ENCODE results near the gene HNRNPF. TPM values are rescaled to one million over a fixed set of nuclear protein-coding genes. Genes with fewer than 3 reads are reported as not detected.

The HNRNPF gene
- total RNA-seq, 6 experiments from 2014 or later, result 133 to 164 (median 159) TPM

GRCh38 chr10:43336061-43336460 lies 72.9 kb downstream of the HNRNPF start:
- Mint-ChIP-seq H3K4me1 (ENCODE audit: low read depth) (peaks cover 12% of the 10 kb centered on the region; the same call in 1 of the 2 replicates), H3K9me3 (no peaks in the 10 kb centered on the region), H3K27me3 (ENCODE audit: insufficient read depth) (peaks cover 42% of the 10 kb centered on the region), H3K27ac (no peak overlapping the region), H3K36me3 (ENCODE audit: low read depth) (no peaks in the 10 kb centered on the region), H3K4me3 (no peak overlapping the region)
- TF ChIP-seq CTCF (IDR thresholded peaks at IDR 0.05), result no peak
- DNase-seq, result no peak

Other genes with a start within 250 kb of the HNRNPF start
- not detected for gene RASGEF1A, start 142.1 kb downstream of the HNRNPF start, total RNA-seq (2021; fragmentation: NEBNext Ultra II Directional; extraction: Animal tissue kit (Norgen Biotek cat#: 25700))
- not detected for gene FXYD4, start 37.5 kb downstream of the HNRNPF start, total RNA-seq (2021; fragmentation: NEBNext Ultra II Directional; extraction: Animal tissue kit (Norgen Biotek cat#: 25700))
- gene ZNF487, start 27.9 kb upstream of the HNRNPF start, total RNA-seq (2021; fragmentation: NEBNext Ultra II Directional; extraction: Animal tissue kit (Norgen Biotek cat#: 25700)), result 1 to 10 TPM; 1.6 to 4.2 (median 2.5) TPM
- gene ZNF239, start 165.4 kb upstream of the HNRNPF start, total RNA-seq (2021; fragmentation: NEBNext Ultra II Directional; extraction: Animal tissue kit (Norgen Biotek cat#: 25700)), result 1 to 10 TPM; 4.2 to 7.5 (median 4.7) TPM
- gene ZNF485, start 197.3 kb upstream of the HNRNPF start, total RNA-seq (2021; fragmentation: NEBNext Ultra II Directional; extraction: Animal tissue kit (Norgen Biotek cat#: 25700)), result 1 to 10 TPM; 2.3 to 3.0 (median 2.7) TPM
- 10 to 100 TPM; 12.7 to 23.6 (median 15.3) TPM for gene ZNF32, start 239.7 kb upstream of the HNRNPF start, total RNA-seq (2021; fragmentation: NEBNext Ultra II Directional; extraction: Animal tissue kit (Norgen Biotek cat#: 25700))